Lower lobe of right lung (tissue), 2 donors: ENCODE results near the gene DIO1. TPM values are rescaled to one million over a fixed set of nuclear protein-coding genes. Genes with fewer than 3 reads are reported as not detected.

Experiments used
- ATAC-seq, 2 donors: fragments of 200-7000 bp; cut with Tn5 transposase; one replicate each; pipeline ENCODE4 v1.9.1; 2020 to 2022; ENCODE audit warnings: mild to moderate bottlenecking in 2 of 2, moderate library complexity in 2 of 2
- DNase-seq: peaks from one replicate; pipeline ENCODE4 v3.0.0-alpha.2; 2020
- H3K27ac ChIP-seq: fragments of 200-600 bp; one replicate; pipeline ENCODE4 v1.8.0; 2022
- H3K27me3 ChIP-seq: fragments of 200-600 bp; one replicate; pipeline ENCODE4 v1.8.0; 2022; ENCODE audit warnings: low read depth
- H3K36me3 ChIP-seq: fragments of 200-600 bp; one replicate; pipeline ENCODE4 v1.8.0; 2022; ENCODE audit warnings: mild to moderate bottlenecking
- H3K4me1 ChIP-seq: fragments of 200-600 bp; one replicate; pipeline ENCODE4 v1.8.0; 2022
- H3K4me3 ChIP-seq: fragments of 200-600 bp; one replicate; pipeline ENCODE4 v1.8.0; 2022; ENCODE audit warnings: mild to moderate bottlenecking
- H3K9me3 ChIP-seq: fragments of 200-600 bp; one replicate; pipeline ENCODE4 v1.8.0; 2022
- CTCF ChIP-seq: fragments of 200-600 bp; IDR thresholded peaks from one replicate; pipeline ENCODE4 v1.8.0; 2022; ENCODE audit warnings: antibody characterized with exemption, mild to moderate bottlenecking
- intact Hi-C: fragments of 100-400 bp; cut with DNase I; formaldehyde crosslinking; loops from one replicate; pipeline ENCODE4 v1.11.0; 2022
- total RNA-seq: library from RNA; stranded (reverse); fragmentation: NEBNext Ultra II Directional; extraction: Animal tissue kit (Norgen Biotek cat#: 25700); gene quantifications from one replicate; pipeline ENCODE4 v1.2.1, GENCODE V29; 2021
- donor health status: DM: no; HTN: yes; CAD: no; lungs with severe emphysema.

DIO1 gene
- total RNA-seq, 1 donor from 2014 or later = not detected

- peaks cover 50% of the 10 kb centered on the region for H3K36me3 ChIP-seq
- peaks cover 18% of the 10 kb centered on the region for H3K4me1 ChIP-seq
- H3K27ac ChIP-seq = peak overlapping the region; percentile 65
- intact Hi-C loops = loop anchor here (10.0 kb wide), 1 partner anchor 82 kb away; no protein-coding TSS in a partner anchor
- H3K9me3 ChIP-seq = no peaks in the 10 kb centered on the region
- no peak overlapping the region for H3K4me3 ChIP-seq
- no peaks in the 10 kb centered on the region for H3K27me3 ChIP-seq
- no peak for TF ChIP-seq CTCF
- no peak for DNase-seq
- ATAC-seq = peak in 1 of 2 donors; percentile 58
These were observed 62.6 kb downstream of the DIO1 start for GRCh38 chr1:53956308-53957168.

- intact Hi-C loops = loop anchor here (10.0 kb wide), 1 partner anchor 83 kb away; no protein-coding TSS in a partner anchor
- peaks cover 50% of the 10 kb centered on the region for H3K36me3 ChIP-seq
- H3K4me3 ChIP-seq = no peak overlapping the region
- peak overlapping the region; percentile 65 for H3K27ac ChIP-seq
- H3K27me3 ChIP-seq = no peaks in the 10 kb centered on the region
- TF ChIP-seq CTCF = no peak
- H3K9me3 ChIP-seq = no peaks in the 10 kb centered on the region
- peaks cover 18% of the 10 kb centered on the region for H3K4me1 ChIP-seq
- ATAC-seq (peak; percentile 53 to 61), DNase-seq (no peak)
These were observed 63.3 kb downstream of the DIO1 start for GRCh38 chr1:53957194-53957818.

- ATAC-seq (peak in 1 of 2 donors; percentile 50), DNase-seq (no peak)
- no peaks in the 10 kb centered on the region for H3K27me3 ChIP-seq
- no peak overlapping the region for H3K27ac ChIP-seq
- TF ChIP-seq CTCF = peak; percentile 50
- H3K36me3 ChIP-seq = peaks cover 49% of the 10 kb centered on the region
- peaks cover 18% of the 10 kb centered on the region for H3K4me1 ChIP-seq
- H3K9me3 ChIP-seq = no peaks in the 10 kb centered on the region
- intact Hi-C loops = loop anchor here (10.0 kb wide), 1 partner anchor 85 kb away; no protein-coding TSS in a partner anchor
- H3K4me3 ChIP-seq = no peak overlapping the region
These were observed 65.8 kb downstream of the DIO1 start for GRCh38 chr1:53959664-53960250.

Other genes with a start within 250 kb of the DIO1 start
- gene GLIS1, start 155.0 kb upstream of the DIO1 start, total RNA-seq = not detected
- 9.9 TPM for gene NDC1, start 55.9 kb upstream of the DIO1 start, total RNA-seq
- 24.5 TPM for gene YIPF1, start 4.4 kb upstream of the DIO1 start, total RNA-seq
- 23.7 TPM for gene IFT25, start 51.5 kb downstream of the DIO1 start, total RNA-seq
- 16.5 TPM for gene LRRC42, start 52.2 kb downstream of the DIO1 start, total RNA-seq
- gene LDLRAD1, start 124.0 kb downstream of the DIO1 start, total RNA-seq = 13.7 TPM
- gene TMEM59, start 159.0 kb downstream of the DIO1 start, total RNA-seq = 475 TPM
- 5.3 TPM for gene TCEANC2, start 159.4 kb downstream of the DIO1 start, total RNA-seq